ENCODE measurements around the gene NCF2. TPM values are rescaled to one million over a fixed set of nuclear protein-coding genes. Genes with fewer than 3 reads are reported as not detected.
A peak's percentile ranks its signal among the peaks of the same experiment; 100 is the strongest.

Gene NCF2
- total RNA-seq, 1 donor from 2014 or later = 12.5 TPM

GRCh38 chr1:183611021-183611420 lies 20.8 kb upstream of the NCF2 start:
- H3K9me3 ChIP-seq = no peaks in the 10 kb centered on the region
- no peak for DNase-seq (ENCODE audit: extremely low spot score in 2 of 2)
- no peak for TF ChIP-seq POLR2A (IDR thresholded peaks at IDR 0.05)
- TF ChIP-seq CTCF (IDR thresholded peaks at IDR 0.05) = no peak
- no peak for TF ChIP-seq POLR2AphosphoS5 (IDR thresholded peaks at IDR 0.05; ENCODE audit: insufficient read depth in 1 of 2, low read depth in 1 of 2)
- H3K36me3 ChIP-seq = no peaks in the 10 kb centered on the region
- intact Hi-C loops (cut with DNase I) = no loop called here
- no peak overlapping the region for H3K4me3 ChIP-seq
- H3K27me3 ChIP-seq = no peaks in the 10 kb centered on the region
- H3K27ac ChIP-seq = no peak overlapping the region
- H3K4me1 ChIP-seq = peaks cover 15% of the 10 kb centered on the region

GRCh38 chr1:183609759-183610452 lies 19.6 kb upstream of the NCF2 start:
- no peak overlapping the region for H3K4me3 ChIP-seq
- no peak for DNase-seq (ENCODE audit: extremely low spot score in 2 of 2)
- no peaks in the 10 kb centered on the region for H3K36me3 ChIP-seq
- H3K4me1 ChIP-seq = peaks cover 15% of the 10 kb centered on the region
- TF ChIP-seq POLR2AphosphoS5 (IDR thresholded peaks at IDR 0.05; ENCODE audit: insufficient read depth in 1 of 2, low read depth in 1 of 2) (no peak), POLR2A (IDR thresholded peaks at IDR 0.05) (no peak), CTCF (IDR thresholded peaks at IDR 0.05) (no peak)
- intact Hi-C loops (cut with DNase I) = no loop called here
- H3K27me3 ChIP-seq = no peaks in the 10 kb centered on the region
- peak overlapping the region; percentile 77 for H3K27ac ChIP-seq
- H3K9me3 ChIP-seq = no peaks in the 10 kb centered on the region

- Histone ChIP-seq H3K4me1 (peaks cover 15% of the 10 kb centered on the region), H3K27ac (peak overlapping the region; percentile 77), H3K27me3 (no peaks in the 10 kb centered on the region), H3K36me3 (no peaks in the 10 kb centered on the region), H3K4me3 (no peak overlapping the region), H3K9me3 (no peaks in the 10 kb centered on the region)
- intact Hi-C loops (cut with DNase I) = no loop called here
- TF ChIP-seq CTCF (IDR thresholded peaks at IDR 0.05) (peak; percentile 43 to 60 (median 47)), POLR2A (IDR thresholded peaks at IDR 0.05) (no peak), POLR2AphosphoS5 (IDR thresholded peaks at IDR 0.05; ENCODE audit: insufficient read depth in 1 of 2, low read depth in 1 of 2) (peak in 1 of 2 donors; percentile 77)
- no peak for DNase-seq (ENCODE audit: extremely low spot score in 2 of 2)
Observed at GRCh38 chr1:183609313-183609712, 19.1 kb upstream of the NCF2 start.

- TF ChIP-seq POLR2AphosphoS5 (IDR thresholded peaks at IDR 0.05; ENCODE audit: insufficient read depth in 1 of 2, low read depth in 1 of 2) (no peak), POLR2A (IDR thresholded peaks at IDR 0.05) (no peak)
- H3K36me3 ChIP-seq = no peaks in the 10 kb centered on the region
Observed at GRCh38 chr1:183607322-183607980, 17.2 kb upstream of the NCF2 start.

GRCh38 chr1:183605904-183606303 lies 15.6 kb upstream of the NCF2 start:
- Histone ChIP-seq H3K36me3 (no peaks in the 10 kb centered on the region), H3K4me3 (no peak overlapping the region), H3K4me1 (peaks cover 15% of the 10 kb centered on the region), H3K27me3 (no peaks in the 10 kb centered on the region), H3K27ac (no peak overlapping the region), H3K9me3 (no peaks in the 10 kb centered on the region)
- DNase-seq (ENCODE audit: extremely low spot score in 2 of 2) = no peak
- TF ChIP-seq POLR2AphosphoS5 (IDR thresholded peaks at IDR 0.05; ENCODE audit: insufficient read depth in 1 of 2, low read depth in 1 of 2) (no peak), POLR2A (IDR thresholded peaks at IDR 0.05) (no peak), CTCF (IDR thresholded peaks at IDR 0.05) (no peak)
- intact Hi-C loops (cut with DNase I) = no loop called here

More at GRCh38 chr1:183607322-183607980, 17.2 kb upstream of the NCF2 start:
- Histone ChIP-seq H3K9me3 (no peaks in the 10 kb centered on the region), H3K4me1 (peaks cover 15% of the 10 kb centered on the region), H3K27me3 (no peaks in the 10 kb centered on the region), H3K4me3 (no peak overlapping the region), H3K27ac (no peak overlapping the region)
- DNase-seq (ENCODE audit: extremely low spot score in 2 of 2) = no peak
- intact Hi-C loops (cut with DNase I) = no loop called here
